Thyroid gland (tissue), 4 donors: Measurements from ENCODE around the gene WARS2.

Source experiments
- CTCF ChIP-seq, 6 experiments: fragments of 200-600 bp in 3 of 6; fragments of 450-650 bp in 3 of 6; sonication (generic) in 3 of 6; IDR thresholded peaks; one replicate each; pipeline ENCODE4 v1.5.1; 2016 to 2019; ENCODE audit warnings: antibody characterized with exemption in 6 of 6, mild to moderate bottlenecking in 2 of 6, inconsistent platforms in 1 of 6, moderate library complexity in 1 of 6
- POLR2A ChIP-seq, 2 donors: fragments of 450-650 bp; IDR thresholded peaks; one replicate each; pipeline ENCODE4 v1.6.1; 2017; ENCODE audit warnings: antibody characterized with exemption in 2 of 2, mild to moderate bottlenecking in 2 of 2, moderate library complexity in 1 of 2

- TF ChIP-seq CTCF (IDR thresholded peaks at IDR 0.05) (no peak), POLR2A (IDR thresholded peaks at IDR 0.05) (no peak)
Measured at GRCh38 chr1:119040906-119041305, 99.5 kb downstream of the WARS2 start.
